Stimulated activated naive CD8-positive, alpha-beta T cell treated with anti-CD3 and anti-CD28 coated beads, Interleukin-15, Interleukin-2, amounts not matched to agents 100 ng/mL and 50 ng/mL, for 24 hours (primary cell): Measurements from ENCODE around the gene IFITM5.
"Not testable (repeated sequence)": the region's sequence is repeated elsewhere in the genome, so short reads cannot be mapped to it uniquely, and the experiment has no call there.

Experiments
- H3K27ac Mint-ChIP-seq: one replicate; pipeline ENCODE4 v1.8.0; 2021; ENCODE audit warnings: mild to moderate bottlenecking, mixed read lengths
- H3K27me3 Mint-ChIP-seq: one replicate; pipeline ENCODE4 v1.8.0; 2021; ENCODE audit warnings: mixed read lengths
- H3K36me3 Mint-ChIP-seq: one replicate; pipeline ENCODE4 v1.8.0; 2021; ENCODE audit warnings: low read depth, mixed read lengths
- H3K4me1 Mint-ChIP-seq: one replicate; pipeline ENCODE4 v1.8.0; 2021; ENCODE audit warnings: low read depth, mixed read lengths
- H3K4me3 Mint-ChIP-seq: one replicate; pipeline ENCODE4 v1.8.0; 2021; ENCODE audit warnings: mild to moderate bottlenecking, mixed read lengths
- H3K9me3 Mint-ChIP-seq: one replicate; pipeline ENCODE4 v1.8.0; 2021; ENCODE audit warnings: mixed read lengths

Gene IFITM5

GRCh38 chr11:331358-332060, 32.2 kb upstream of the IFITM5 start:
- peaks cover 71% of the 10 kb centered on the region for H3K4me1 Mint-ChIP-seq
- H3K9me3 Mint-ChIP-seq: no peaks in the 10 kb centered on the region
- no peaks in the 10 kb centered on the region for H3K36me3 Mint-ChIP-seq
- peak overlapping the region; percentile 61 for H3K27ac Mint-ChIP-seq
- H3K4me3 Mint-ChIP-seq: peak overlapping the region; percentile 4
- no peaks in the 10 kb centered on the region for H3K27me3 Mint-ChIP-seq

DNA sequence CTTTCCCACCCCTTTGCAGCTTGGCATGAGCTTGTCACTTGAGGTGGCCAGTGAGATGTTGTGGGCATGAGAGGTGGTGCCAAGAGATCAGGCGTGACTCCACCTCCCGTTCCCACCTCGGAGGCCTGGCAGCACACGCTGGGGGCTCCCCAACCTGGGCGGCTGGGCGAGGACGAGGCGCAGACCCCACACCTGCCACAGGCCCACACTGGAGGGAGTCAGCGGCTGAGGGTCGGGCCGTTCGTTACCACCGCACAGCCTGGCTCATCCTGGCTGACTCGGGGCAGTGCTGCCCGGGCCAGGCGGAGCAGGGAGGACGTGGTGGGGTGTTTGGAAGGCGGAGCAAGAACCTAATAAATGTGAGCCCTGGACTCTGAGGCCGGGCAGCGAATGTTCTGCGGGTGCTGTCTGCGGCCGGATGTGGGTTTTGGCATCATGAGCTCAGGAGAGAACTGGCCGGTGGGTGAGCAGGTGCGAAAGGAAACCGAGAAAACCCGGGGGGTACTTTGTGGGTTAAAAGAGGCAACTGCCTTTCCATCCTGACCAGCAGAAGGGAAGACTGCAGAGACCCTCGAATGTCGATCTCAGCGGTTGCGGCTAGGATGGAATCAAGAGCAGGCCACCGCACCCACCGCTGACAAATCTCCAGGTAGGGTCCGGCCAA, 31.5 kb upstream of the IFITM5 start:
- H3K9me3 Mint-ChIP-seq: no peaks in the 10 kb centered on the region
- H3K4me1 Mint-ChIP-seq: peaks cover 71% of the 10 kb centered on the region
- no peaks in the 10 kb centered on the region for H3K27me3 Mint-ChIP-seq
- H3K36me3 Mint-ChIP-seq: no peaks in the 10 kb centered on the region
- H3K4me3 Mint-ChIP-seq: peak overlapping the region; percentile 4
- H3K27ac Mint-ChIP-seq: peak overlapping the region; percentile 61

- Mint-ChIP-seq H3K27ac (peak overlapping the region; percentile 68), H3K4me3 (no peak overlapping the region), H3K4me1 (peaks cover 71% of the 10 kb centered on the region), H3K9me3 (no peaks in the 10 kb centered on the region), H3K36me3 (no peaks in the 10 kb centered on the region), H3K27me3 (no peaks in the 10 kb centered on the region)
Measured at GRCh38 chr11:330307-330693, 31.0 kb upstream of the IFITM5 start.

DNA sequence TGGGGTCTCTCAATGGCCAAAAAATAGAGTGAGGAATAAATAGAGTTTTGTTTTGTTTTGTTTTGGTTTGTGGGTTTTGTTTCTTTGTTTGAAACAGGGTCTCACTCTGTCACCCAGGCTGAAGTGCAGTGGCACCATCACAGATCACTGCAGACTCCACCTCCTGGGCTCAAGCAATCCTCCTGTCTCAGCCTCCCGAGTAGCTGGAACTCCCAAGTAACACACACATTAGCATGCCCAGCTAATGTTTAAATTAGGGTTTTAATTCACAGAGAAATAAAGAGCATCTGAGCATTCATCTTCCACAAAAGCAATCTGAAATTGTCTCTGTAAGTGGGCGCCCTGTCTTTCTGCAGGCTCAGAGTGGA, 30.5 kb upstream of the IFITM5 start:
- Mint-ChIP-seq H3K27ac (peak overlapping the region; percentile 68), H3K9me3 (no peaks in the 10 kb centered on the region), H3K4me3 (peak overlapping the region; percentile 64), H3K27me3 (no peaks in the 10 kb centered on the region), H3K36me3 (no peaks in the 10 kb centered on the region), H3K4me1 (peaks cover 73% of the 10 kb centered on the region)

DNA sequence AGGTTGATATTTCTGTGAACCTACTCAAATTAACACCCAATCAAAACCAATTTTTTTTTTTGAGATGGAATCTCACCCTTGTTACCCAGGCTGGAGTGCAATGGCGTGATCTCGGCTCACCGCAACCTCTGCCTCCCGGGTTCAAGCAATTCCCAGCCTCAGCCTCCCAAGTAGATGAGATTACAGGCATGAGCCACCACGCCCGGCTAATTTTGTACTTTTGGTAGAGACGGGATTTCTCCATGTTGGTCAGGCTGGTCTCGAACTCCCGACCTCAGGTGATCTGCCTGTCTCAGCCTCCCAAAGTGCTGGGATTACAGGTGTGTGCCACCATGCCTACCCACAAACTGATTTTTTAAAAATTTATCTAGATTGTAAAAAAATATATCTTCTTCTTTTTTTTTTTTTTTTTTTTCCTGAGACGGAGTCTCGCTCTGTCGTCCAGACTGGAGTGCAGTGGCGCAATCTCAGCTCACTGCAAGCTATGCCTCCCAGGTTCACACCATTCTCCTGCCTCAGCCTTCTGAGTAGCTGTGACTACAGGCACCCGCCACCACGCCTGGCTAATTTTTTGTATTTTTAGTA, 29.3 kb upstream of the IFITM5 start:
- H3K4me3 Mint-ChIP-seq, H3K27me3 Mint-ChIP-seq, H3K9me3 Mint-ChIP-seq, H3K36me3 Mint-ChIP-seq: not testable (repeated sequence)
- H3K4me1 Mint-ChIP-seq: peaks cover 85% of the 10 kb centered on the region
- H3K27ac Mint-ChIP-seq: peak overlapping the region; percentile 68

GRCh38 chr11:328012-328411, 28.7 kb upstream of the IFITM5 start:
- Mint-ChIP-seq H3K27ac (no peak overlapping the region), H3K36me3 (no peaks in the 10 kb centered on the region), H3K27me3 (no peaks in the 10 kb centered on the region), H3K4me3 (no peak overlapping the region), H3K9me3 (no peaks in the 10 kb centered on the region), H3K4me1 (peaks cover 89% of the 10 kb centered on the region)

DNA sequence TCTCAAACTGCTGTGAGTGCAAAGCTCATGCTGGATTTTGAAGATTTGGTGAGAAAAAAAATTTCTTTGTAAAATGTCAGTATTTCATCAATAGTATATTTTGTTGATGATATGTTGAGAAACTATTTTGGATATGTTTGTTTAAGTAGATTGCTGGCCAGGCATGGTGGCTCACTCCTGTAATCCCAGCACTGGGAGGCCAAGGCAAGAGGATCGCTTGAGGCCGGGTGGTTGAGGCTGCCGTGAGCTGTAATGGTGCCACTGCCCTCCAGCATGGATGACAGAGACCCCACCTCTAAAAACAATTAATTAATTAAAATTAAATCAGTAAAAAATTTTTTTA, 28.2 kb upstream of the IFITM5 start:
- Mint-ChIP-seq H3K9me3 (no peaks in the 10 kb centered on the region), H3K27ac (peak overlapping the region; percentile 97), H3K27me3 (no peaks in the 10 kb centered on the region), H3K36me3 (no peaks in the 10 kb centered on the region), H3K4me1 (peaks cover 87% of the 10 kb centered on the region), H3K4me3 (peak overlapping the region; percentile 74)

DNA sequence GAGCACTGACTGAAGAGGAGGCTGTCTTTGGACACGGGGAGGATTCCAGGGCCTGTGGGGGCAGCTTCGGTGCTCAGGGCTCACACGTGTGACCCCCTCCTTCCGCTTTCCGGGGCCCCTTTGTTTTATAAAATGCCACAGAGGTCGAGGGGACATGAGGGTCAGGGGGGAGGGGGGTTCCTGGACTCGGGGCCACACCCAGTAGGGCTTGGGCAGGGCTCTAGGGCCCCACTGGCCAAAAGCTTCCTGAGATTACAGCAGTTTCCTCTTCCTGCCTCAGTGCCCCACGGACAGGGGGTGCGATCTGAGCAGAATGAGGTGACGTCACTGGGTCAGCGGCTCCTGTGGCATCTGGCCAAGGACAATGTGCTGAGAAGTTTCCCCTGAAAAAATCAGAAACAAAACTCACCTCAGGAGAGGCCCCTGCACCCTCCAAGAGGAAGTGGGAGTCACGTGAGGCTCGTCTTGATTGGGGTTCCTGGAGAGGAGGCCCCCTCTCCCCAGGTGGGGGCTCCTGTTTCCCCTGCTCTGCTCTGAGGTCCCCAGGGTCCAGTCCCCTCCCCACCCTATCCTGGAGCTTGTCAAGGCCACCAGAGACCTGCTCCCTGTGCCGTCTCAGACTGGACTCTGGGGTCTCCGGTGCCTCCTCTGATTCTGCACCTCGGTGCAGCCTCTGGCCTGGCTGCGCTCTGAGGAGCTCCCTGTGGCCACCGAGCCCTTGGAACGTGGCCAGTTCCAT, 27.7 kb upstream of the IFITM5 start:
- Mint-ChIP-seq H3K36me3 (no peaks in the 10 kb centered on the region), H3K27me3 (no peaks in the 10 kb centered on the region), H3K9me3 (no peaks in the 10 kb centered on the region), H3K4me3 (peak overlapping the region; percentile 74), H3K27ac (peak overlapping the region; percentile 97), H3K4me1 (peaks cover 86% of the 10 kb centered on the region)

- peaks cover 81% of the 10 kb centered on the region for H3K4me1 Mint-ChIP-seq
Measured at GRCh38 chr11:326592-326841, 27.2 kb upstream of the IFITM5 start.

DNA sequence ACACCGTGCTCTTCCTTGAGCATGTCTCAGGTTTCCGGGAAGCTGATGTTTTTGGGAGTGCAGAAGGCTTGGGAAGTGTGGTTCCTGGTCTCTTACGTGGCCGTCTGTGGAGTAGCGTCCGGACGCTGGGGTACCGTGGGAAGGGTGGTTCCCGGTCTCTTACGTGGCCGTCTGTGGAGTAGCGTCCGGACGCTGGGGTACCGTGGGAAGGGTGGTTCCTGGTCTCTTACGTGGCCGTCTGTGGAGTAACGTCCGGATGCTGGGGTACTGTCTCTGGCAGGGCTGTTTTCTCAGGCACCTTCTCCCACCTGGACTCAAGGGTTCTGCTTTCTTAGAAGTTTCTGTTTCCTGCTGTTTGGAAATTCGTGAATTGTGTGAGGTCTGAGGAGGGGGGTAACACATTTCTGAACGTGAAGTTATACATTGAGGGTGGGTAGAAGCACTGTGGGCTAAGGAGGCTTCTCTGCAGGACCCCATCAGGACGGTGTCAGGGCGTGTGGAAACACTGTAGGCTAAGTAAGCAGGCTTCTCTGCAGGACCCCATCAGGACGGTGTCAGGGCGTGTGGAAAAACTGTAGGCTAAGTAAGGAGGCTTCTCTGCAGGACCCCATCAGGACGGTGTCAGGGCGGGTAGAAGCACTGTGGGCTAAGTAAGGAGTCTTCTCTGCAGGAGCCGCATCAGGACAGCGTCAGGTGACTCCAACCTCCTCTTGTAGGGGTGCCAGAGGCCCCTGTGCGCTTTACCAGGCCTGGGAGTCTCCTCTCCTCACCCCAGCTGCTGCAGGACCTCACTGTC, 26.7 kb upstream of the IFITM5 start:
- H3K4me3 Mint-ChIP-seq: peak overlapping the region; percentile 74
- H3K4me1 Mint-ChIP-seq: peaks cover 76% of the 10 kb centered on the region
- no peaks in the 10 kb centered on the region for H3K36me3 Mint-ChIP-seq
- peak overlapping the region; percentile 97 for H3K27ac Mint-ChIP-seq
- no peaks in the 10 kb centered on the region for H3K27me3 Mint-ChIP-seq
- H3K9me3 Mint-ChIP-seq: no peaks in the 10 kb centered on the region

More at GRCh38 chr11:326592-326841, 27.2 kb upstream of the IFITM5 start:
- peak overlapping the region; percentile 97 for H3K27ac Mint-ChIP-seq
- H3K27me3 Mint-ChIP-seq: no peaks in the 10 kb centered on the region
- H3K4me3 Mint-ChIP-seq: peak overlapping the region; percentile 74
- no peaks in the 10 kb centered on the region for H3K36me3 Mint-ChIP-seq
- H3K9me3 Mint-ChIP-seq: no peaks in the 10 kb centered on the region

GRCh38 chr11:324593-325517, 25.5 kb upstream of the IFITM5 start:
- H3K36me3 Mint-ChIP-seq, H3K27me3 Mint-ChIP-seq, H3K9me3 Mint-ChIP-seq: not testable (repeated sequence)
- Mint-ChIP-seq H3K27ac (peak overlapping the region; percentile 38), H3K4me3 (peak overlapping the region; percentile 18), H3K4me1 (peaks cover 74% of the 10 kb centered on the region)

DNA sequence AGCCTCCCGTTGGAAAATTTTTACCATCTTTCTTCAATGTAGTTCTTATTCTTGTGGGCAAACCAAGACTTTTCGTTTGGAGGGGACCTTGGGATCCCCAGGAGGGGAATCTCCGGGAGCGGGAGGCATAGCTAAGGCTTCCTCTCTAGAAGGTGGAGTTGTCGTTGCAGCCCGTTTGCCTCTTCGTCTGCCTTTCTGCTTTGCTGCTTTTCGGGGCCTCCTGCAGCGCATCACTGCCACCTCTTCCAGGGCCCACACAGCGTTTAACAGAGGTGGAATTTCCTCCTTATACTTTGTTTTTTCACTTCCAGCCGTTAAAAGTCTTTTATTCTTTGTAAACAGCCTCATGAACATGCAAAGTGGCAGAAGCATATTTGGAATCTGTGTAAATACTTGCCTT, 24.8 kb upstream of the IFITM5 start:
- Mint-ChIP-seq H3K36me3 (peaks cover 4% of the 10 kb centered on the region), H3K9me3 (no peaks in the 10 kb centered on the region), H3K4me1 (peaks cover 72% of the 10 kb centered on the region), H3K27ac (peak overlapping the region; percentile 70), H3K4me3 (peak overlapping the region; percentile 18), H3K27me3 (no peaks in the 10 kb centered on the region)

GRCh38 chr11:319888-320273, 20.6 kb upstream of the IFITM5 start:
- H3K36me3 Mint-ChIP-seq: peaks cover 14% of the 10 kb centered on the region
- not testable (repeated sequence) for H3K27me3 Mint-ChIP-seq, H3K9me3 Mint-ChIP-seq
- H3K4me1 Mint-ChIP-seq: peaks cover 53% of the 10 kb centered on the region
- peak overlapping the region; percentile 92 for H3K4me3 Mint-ChIP-seq
- peak overlapping the region; percentile 98 for H3K27ac Mint-ChIP-seq
